DOHH2 (cell line): ENCODE results near the gene CCNT2.
"Not testable (repeated sequence)": the region's sequence is repeated elsewhere in the genome, so short reads cannot be mapped to it uniquely, and the experiment has no call there.

Experiments used
- EZH2phosphoT487 ChIP-seq: fragments of 200-600 bp; sonication (generic); IDR thresholded peaks from 2 replicates; pipeline ENCODE4 v1.6.1; 2017; ENCODE audit warnings: borderline replicate concordance, mild to moderate bottlenecking, antibody characterized with exemption, low read length, moderate library complexity, mixed read lengths
- TF ChIP-seq, protein P1 (sequence below): fragments of 200-600 bp; sonication (generic); IDR thresholded peaks from one replicate; pipeline ENCODE4 v1.5.1; 2014; ENCODE audit warnings: antibody characterized with exemption, mild to moderate bottlenecking, low read depth, low read length; ENCODE audit not compliant: poor library complexity, severe bottlenecking

DNA sequence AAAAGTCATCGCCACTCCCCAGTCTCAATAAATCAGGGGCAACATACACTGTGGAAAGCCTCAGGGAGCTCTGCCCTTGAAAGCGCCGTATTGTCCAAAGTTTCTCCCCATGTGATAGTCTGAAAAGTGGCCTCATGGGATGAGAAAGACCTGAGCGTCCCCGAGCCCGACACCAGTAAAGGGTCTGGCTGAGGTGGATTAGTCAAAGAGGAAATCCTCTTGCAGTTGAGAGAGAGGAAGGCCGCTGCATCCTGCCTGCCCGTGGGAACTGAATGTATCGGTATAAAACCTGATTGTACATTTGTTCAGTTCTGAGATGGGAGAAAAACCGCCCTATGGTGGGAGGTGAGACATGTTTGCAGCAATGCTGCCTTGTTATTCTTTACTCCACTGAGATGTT, 48.5 kb downstream of the CCNT2 start:
- TF ChIP-seq EZH2phosphoT487, result not testable (repeated sequence)
- TF ChIP-seq, protein P1, sequence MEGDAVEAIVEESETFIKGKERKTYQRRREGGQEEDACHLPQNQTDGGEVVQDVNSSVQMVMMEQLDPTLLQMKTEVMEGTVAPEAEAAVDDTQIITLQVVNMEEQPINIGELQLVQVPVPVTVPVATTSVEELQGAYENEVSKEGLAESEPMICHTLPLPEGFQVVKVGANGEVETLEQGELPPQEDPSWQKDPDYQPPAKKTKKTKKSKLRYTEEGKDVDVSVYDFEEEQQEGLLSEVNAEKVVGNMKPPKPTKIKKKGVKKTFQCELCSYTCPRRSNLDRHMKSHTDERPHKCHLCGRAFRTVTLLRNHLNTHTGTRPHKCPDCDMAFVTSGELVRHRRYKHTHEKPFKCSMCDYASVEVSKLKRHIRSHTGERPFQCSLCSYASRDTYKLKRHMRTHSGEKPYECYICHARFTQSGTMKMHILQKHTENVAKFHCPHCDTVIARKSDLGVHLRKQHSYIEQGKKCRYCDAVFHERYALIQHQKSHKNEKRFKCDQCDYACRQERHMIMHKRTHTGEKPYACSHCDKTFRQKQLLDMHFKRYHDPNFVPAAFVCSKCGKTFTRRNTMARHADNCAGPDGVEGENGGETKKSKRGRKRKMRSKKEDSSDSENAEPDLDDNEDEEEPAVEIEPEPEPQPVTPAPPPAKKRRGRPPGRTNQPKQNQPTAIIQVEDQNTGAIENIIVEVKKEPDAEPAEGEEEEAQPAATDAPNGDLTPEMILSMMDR, result not testable (repeated sequence)
